HepG2 (cell line): ENCODE measurements around the gene UBAP2L. TPM values are rescaled to one million over a fixed set of nuclear protein-coding genes. Genes with fewer than 3 reads are reported as not detected.
A peak's percentile ranks its signal among the peaks of the same experiment; 100 is the strongest.

Experiments used
- ATAC-seq: fragments of 200-7000 bp; cut with Tn5 transposase; 3 replicates; pipeline ENCODE4 v1.9.1; 2020; ENCODE audit warnings: mild to moderate bottlenecking, moderate library complexity
- BruUV-seq: library from RNA; stranded (reverse); fragments of 400-500 nt; replicated peaks from 2 replicates; lab custom pipeline; 2021; lab: Mats Ljungman, UMichigan
- CTCF ChIA-PET: fragments of 300-600 bp; formaldehyde crosslinking; extraction: SDS; loops from one replicate; lab custom pipeline; 2021; ENCODE audit warnings: low total read pairs, inconsistent platforms, low intra/inter-chr PET ratio; lab: Yijun Ruan, JAX
- POLR2A ChIA-PET: fragments of 350-600 bp; sonication (Branson Sonifier 250); formaldehyde crosslinking; loops from one replicate; lab custom pipeline; 2020; ENCODE audit warnings: antibody characterized with exemption, inconsistent platforms; lab: Yijun Ruan, JAX
- DNase-seq: peaks from one replicate; pipeline ENCODE4 v3.0.0-alpha.2; 2015; ENCODE audit warnings: low spot score
- FAIRE-seq: peaks from 3 replicates; lab custom pipeline; 2011; peaks lifted over from hg19 to GRCh38; lab: Jason Lieb, UNC
- H2AFZ ChIP-seq: one replicate; pipeline ENCODE4 v1.6.1; 2011; ENCODE audit warnings: low read length, inconsistent platforms
- H3K27ac ChIP-seq: fragments of 300-600 bp; 3 replicates; pipeline ENCODE4 v1.8.0; 2011; ENCODE audit warnings: mixed run types, mild to moderate bottlenecking, mixed read lengths, low read length, inconsistent platforms; ENCODE audit not compliant: insufficient read depth; ENCODE audit errors: extremely low read length
- H3K27me3 ChIP-seq, 2 experiments: fragments of 200-600 bp in 1 of 2; 2 replicates in 1 of 2; 3 replicates in 1 of 2; pipeline versions ENCODE4 v1.6.0 to v1.8.0; 2011; ENCODE audit warnings: low read length in 2 of 2, mild to moderate bottlenecking in 2 of 2, moderate library complexity in 2 of 2, inconsistent platforms in 1 of 2; ENCODE audit not compliant: insufficient read depth in 2 of 2, control insufficient read depth in 1 of 2
- H3K36me3 ChIP-seq, 2 experiments: fragments of 200-600 bp in 1 of 2; replicated peaks in 1 of 2; 2 replicates in 1 of 2; 3 replicates in 1 of 2; pipeline versions ENCODE4 v1.5.1 to v1.8.0; 2011; ENCODE audit warnings: low read length in 2 of 2, inconsistent platforms in 1 of 2; ENCODE audit not compliant: insufficient read depth in 2 of 2, control insufficient read depth in 1 of 2
- H3K4me1 ChIP-seq: 2 replicates; pipeline ENCODE4 v1.5.1; 2012; ENCODE audit warnings: low read length, inconsistent platforms; ENCODE audit not compliant: insufficient read depth
- H3K4me2 ChIP-seq: 2 replicates; pipeline ENCODE4 v1.6.0; 2011; ENCODE audit warnings: low read depth, low read length, inconsistent platforms
- H3K4me3 ChIP-seq, 3 experiments: fragments of 200-600 bp in 1 of 3; sonication (generic), shearing (Covaris generic) in 1 of 3; replicated peaks in 1 of 3; 2 replicates each; pipeline ENCODE4 v1.5.1; 2011 to 2016; ENCODE audit warnings: low read length in 3 of 3, inconsistent platforms in 2 of 3, low read depth in 2 of 3, mild to moderate bottlenecking in 2 of 3, control low read depth in 1 of 3, mixed read lengths in 1 of 3; ENCODE audit not compliant: insufficient read depth in 1 of 3
- H3K79me2 ChIP-seq: one replicate; pipeline ENCODE4 v1.6.1; 2011; ENCODE audit warnings: low read length, inconsistent platforms; ENCODE audit not compliant: insufficient read depth
- H3K9ac ChIP-seq: 2 replicates; pipeline ENCODE4 v1.6.0; 2011; ENCODE audit warnings: mild to moderate bottlenecking, low read depth, low read length, inconsistent platforms; ENCODE audit not compliant: insufficient read depth
- H3K9me3 ChIP-seq: 2 replicates; pipeline ENCODE4 v1.5.1; 2012; ENCODE audit warnings: mild to moderate bottlenecking, low read length
- H4K20me1 ChIP-seq: 2 replicates; pipeline ENCODE4 v1.6.0; 2011; ENCODE audit warnings: inconsistent platforms, mild to moderate bottlenecking, low read length, moderate library complexity; ENCODE audit not compliant: insufficient read depth
- AKAP8 ChIP-seq: sonication (generic); formaldehyde crosslinking; IDR thresholded peaks from 2 replicates; pipeline ENCODE4 v1.5.1; 2020; ENCODE audit warnings: mild to moderate bottlenecking, missing genetic modification reagents
- CCDC6 ChIP-seq: sonication (generic); formaldehyde crosslinking; IDR thresholded peaks from 2 replicates; pipeline ENCODE4 v1.8.1; 2022; ENCODE audit warnings: mild to moderate bottlenecking, missing genetic modification reagents, moderate library complexity
- HMG20B ChIP-seq: conservative IDR thresholded peaks from 2 replicates; pipeline ENCODE4 v1.6.1; 2016; ENCODE audit warnings: missing genetic modification reagents, missing compliant biosample characterization
- LBX2 ChIP-seq: sonication (generic); formaldehyde crosslinking; IDR thresholded peaks from 2 replicates; pipeline ENCODE4 v1.5.0; 2020; ENCODE audit warnings: missing genetic modification reagents, mild to moderate bottlenecking, borderline replicate concordance
- ZBTB20 ChIP-seq: sonication (generic); formaldehyde crosslinking; IDR thresholded peaks from 2 replicates; pipeline ENCODE4 v1.8.1; 2023; ENCODE audit warnings: missing genetic modification reagents, low read depth, mild to moderate bottlenecking, borderline replicate concordance
- ZNF770 ChIP-seq: sonication (generic); formaldehyde crosslinking; IDR thresholded peaks from 2 replicates; pipeline ENCODE4 v1.5.0; 2020; ENCODE audit warnings: mild to moderate bottlenecking, missing genetic modification reagents
- WGBS: methylation state at CpG from one replicate; pipeline ENCODE4 v1.1.6; 2017; ENCODE audit warnings: low lambda C conversion rate; 5-methylcytosine and 5-hydroxymethylcytosine counted together
- in situ Hi-C: cut with HindIII; loops from 2 replicates; pipeline ENCODE4 v1.10.0; 2017; ENCODE audit warnings: low pct_unique_long_range_greater_than_20kb; ENCODE audit not compliant: extremely low pct_ligation_motif_present
- intact Hi-C: fragments of 100-400 bp; cut with micrococcal nuclease; formaldehyde crosslinking; loops from one replicate; pipeline ENCODE4 v1.10.0; 2022; ENCODE audit not compliant: unreplicated experiment
- polyA plus RNA-seq, 8 experiments: library from polyadenylated mRNA; depleted of rRNA in 3 of 8; stranded (reverse) in 7 of 8; unstranded in 1 of 8; fragments of >200 nt; fragmentation: Illumina TruSeq in 4 of 8; extraction: Trizol in 4 of 8; gene quantifications; 2 replicates each; pipeline versions ENCODE4 v1.2.1 to v1.2.3, GENCODE V29; 2011 to 2016; ENCODE audit warnings: low read depth in 4 of 8, missing spikeins in 1 of 8, mixed read lengths in 1 of 8; ENCODE audit not compliant: insufficient read depth in 1 of 8
- total RNA-seq, 5 experiments: library from RNA; depleted of rRNA; stranded (reverse); fragments of >200 nt; fragmentation: Illumina TruSeq; extraction: Trizol; gene quantifications; 2 replicates each; pipeline ENCODE4 v1.2.3, GENCODE V29; 2016; ENCODE audit warnings: low read depth in 1 of 5

UBAP2L gene
- total and polyA plus RNA-seq, 2 of the 13 experiments (the other 11 are each of a cell fraction or from before 2014, with no cell fraction given), result 74.2 to 159 TPM

GRCh38 chr1:154223621-154224020, 2.9 kb downstream of the UBAP2L start:
- H3K4me1 ChIP-seq, result peaks cover 69% of the 10 kb centered on the region
- H3K79me2 ChIP-seq, result peaks cover 82% of the 10 kb centered on the region
- no peak overlapping the region; a peak in 1 of 6 replicates for H3K4me3 ChIP-seq
- H3K9me3 ChIP-seq, result no peaks in the 10 kb centered on the region
- CTCF ChIA-PET, result no interaction called here
- no peak for TF ChIP-seq AKAP8 (CRISPR knock-in tag)
- TF ChIP-seq LBX2 (CRISPR knock-in tag), result no peak
- no peak for TF ChIP-seq ZBTB20
- no peak for TF ChIP-seq CCDC6
- no peak overlapping the region for H3K9ac ChIP-seq
- H3K27ac ChIP-seq, result no peak overlapping the region
- H2AFZ ChIP-seq, result no peak overlapping the region
- no TSS peak for BruUV-seq
- DNase-seq (no peak), ATAC-seq (no peak), FAIRE-seq (no peak)
- H4K20me1 ChIP-seq, result peaks cover 28% of the 10 kb centered on the region
- POLR2A ChIA-PET, result interaction anchor here (0.9 to 1.2 kb wide), 3 partner anchors 9 to 111 kb away, joined by 3 read pairs; no protein-coding TSS in a partner anchor
- WGBS, result 90% methylated on average over 2 of the region's 2 CpGs
- no peaks in the 10 kb centered on the region; a peak in 1 of 5 replicates for H3K27me3 ChIP-seq
- in situ Hi-C loops (no loop called here), intact Hi-C loops (no loop called here)
- peaks cover 14 to 41% of the 10 kb centered on the region in 2 experiments for H3K36me3 ChIP-seq
- peak overlapping the region; percentile 76 for H3K4me2 ChIP-seq

- in situ Hi-C loops (no loop called here), intact Hi-C loops (no loop called here)
- ATAC-seq, result no peak
- POLR2A ChIA-PET, result interaction anchor here (0.7 kb wide), 1 partner anchor 591 kb away, joined by 4 read pairs; the partner anchor contains the start of gene CHTOP
- no peak for FAIRE-seq
- no peak overlapping the region for H3K4me3 ChIP-seq
- peaks cover 28% of the 10 kb centered on the region for H4K20me1 ChIP-seq
- TF ChIP-seq ZNF770 (CRISPR knock-in tag) (peak; percentile 91), HMG20B (no peak)
- H3K79me2 ChIP-seq, result peaks cover 66% of the 10 kb centered on the region
- no peak for DNase-seq
- no peak overlapping the region for H3K9ac ChIP-seq
- 98% methylated on average over 2 of the region's 2 CpGs for WGBS
- peaks cover 58% of the 10 kb centered on the region for H3K4me1 ChIP-seq
- H3K4me2 ChIP-seq, result no peak overlapping the region
- H2AFZ ChIP-seq, result no peak overlapping the region
- no peak overlapping the region for H3K27ac ChIP-seq
- CTCF ChIA-PET, result no interaction called here
- no peaks in the 10 kb centered on the region for H3K9me3 ChIP-seq
- H3K36me3 ChIP-seq, result peaks cover 20 to 47% of the 10 kb centered on the region in 2 experiments
- no TSS peak for BruUV-seq
- H3K27me3 ChIP-seq, result no peaks in the 10 kb centered on the region; a peak in 1 of 5 replicates
Measured at GRCh38 chr1:154225370-154225769, 4.6 kb downstream of the UBAP2L start.
